Prostate gland (tissue), 2 donors: ENCODE measurements around the gene VPS33A. TPM values are rescaled to one million over a fixed set of nuclear protein-coding genes. Genes with fewer than 3 reads are reported as not detected.

ENCODE experiments used
- DNase-seq: peaks from one replicate; pipeline ENCODE4 v3.0.0-alpha.2; 2019; ENCODE audit warnings: low spot score
- H3K27ac ChIP-seq, 2 donors: fragments of 200-600 bp; sonication (generic); 2 replicates each; pipeline ENCODE4 v1.5.1; 2017 to 2019
- H3K27me3 ChIP-seq: fragments of 200-600 bp; sonication (generic); replicated peaks from 2 replicates; pipeline ENCODE4 v1.5.1; 2019; ENCODE audit not compliant: insufficient read depth
- H3K36me3 ChIP-seq, 2 donors: fragments of 200-600 bp; sonication (generic); 1 replicate in 1 of 2; 2 replicates in 1 of 2; pipeline versions ENCODE4 v1.5.1 to v1.8.1; 2017 to 2019
- H3K4me1 ChIP-seq: fragments of 200-600 bp; sonication (generic); replicated peaks from 2 replicates; pipeline ENCODE4 v1.5.1; 2019
- H3K4me3 ChIP-seq, 2 donors: fragments of 200-600 bp; sonication (generic); 2 replicates each; pipeline ENCODE4 v1.5.1; 2017 to 2019
- H3K9me3 ChIP-seq: fragments of 200-600 bp; sonication (generic); 2 replicates; pipeline ENCODE4 v1.5.1; 2017
- POLR2A ChIP-seq: fragments of 450-650 bp; IDR thresholded peaks from one replicate; pipeline ENCODE4 v1.6.1; 2016; ENCODE audit warnings: antibody characterized with exemption, mild to moderate bottlenecking
- POLR2AphosphoS5 ChIP-seq: sonication (generic); formaldehyde crosslinking; IDR thresholded peaks from one replicate; pipeline ENCODE4 v1.6.1; 2017; ENCODE audit warnings: antibody characterized with exemption
- WGBS: methylation state at CpG from one replicate; pipeline ENCODE4 v1.1.5; 2018; 5-methylcytosine and 5-hydroxymethylcytosine counted together
- intact Hi-C: fragments of 100-400 bp; cut with DNase I; formaldehyde crosslinking; loops from one replicate; pipeline ENCODE4 v1.14.2; 2022
- total RNA-seq, 2 donors: library from RNA; depleted of rRNA; stranded (reverse); fragments of >200 nt; gene quantifications; one replicate each; pipeline ENCODE4 v1.1.0, GENCODE V29; 2016
- TF ChIP-seq, protein P1 (sequence below), 4 experiments: fragments of 200-600 bp in 2 of 4; fragments of 450-650 bp in 2 of 4; sonication (generic) in 2 of 4; IDR thresholded peaks; 1 replicate in 3 of 4; 2 replicates in 1 of 4; pipeline ENCODE4 v1.5.1; 2016 to 2019; ENCODE audit warnings: antibody characterized with exemption in 4 of 4, mild to moderate bottlenecking in 2 of 4, moderate library complexity in 2 of 4

Gene VPS33A
- total RNA-seq, 2 donors from 2014 or later, result 11.3 to 23.9 TPM

DNA sequence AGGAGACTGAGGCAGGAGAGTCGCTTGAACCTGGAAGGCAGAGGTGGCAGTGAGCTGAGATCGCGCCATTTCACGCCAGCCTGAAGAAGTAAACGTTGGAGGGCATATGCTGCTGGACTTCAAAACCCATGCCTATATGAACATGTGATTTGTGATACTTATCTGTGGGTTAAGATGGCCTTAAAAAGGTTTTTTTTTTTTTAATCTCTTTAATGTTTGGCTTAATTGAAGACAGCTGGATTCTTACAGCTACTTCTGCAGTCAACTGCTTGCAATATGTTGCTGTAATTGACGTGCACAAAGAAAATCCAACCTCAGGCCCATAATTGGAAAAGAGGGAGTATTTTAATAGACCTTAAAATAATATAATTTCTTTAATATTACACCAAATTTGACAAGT is 64.3 kb downstream of the VPS33A start:
- WGBS, result 88% methylated on average over 6 of the region's 6 CpGs
- Histone ChIP-seq H3K27ac (no peak overlapping the region), H3K4me3 (no peak overlapping the region), H3K36me3 (no peaks in the 10 kb centered on the region), H3K27me3 (no peaks in the 10 kb centered on the region), H3K4me1 (no peaks in the 10 kb centered on the region), H3K9me3 (no peaks in the 10 kb centered on the region)
- DNase-seq, result no peak
- TF ChIP-seq POLR2AphosphoS5 (no peak), POLR2A (no peak)
- TF ChIP-seq, protein P1, sequence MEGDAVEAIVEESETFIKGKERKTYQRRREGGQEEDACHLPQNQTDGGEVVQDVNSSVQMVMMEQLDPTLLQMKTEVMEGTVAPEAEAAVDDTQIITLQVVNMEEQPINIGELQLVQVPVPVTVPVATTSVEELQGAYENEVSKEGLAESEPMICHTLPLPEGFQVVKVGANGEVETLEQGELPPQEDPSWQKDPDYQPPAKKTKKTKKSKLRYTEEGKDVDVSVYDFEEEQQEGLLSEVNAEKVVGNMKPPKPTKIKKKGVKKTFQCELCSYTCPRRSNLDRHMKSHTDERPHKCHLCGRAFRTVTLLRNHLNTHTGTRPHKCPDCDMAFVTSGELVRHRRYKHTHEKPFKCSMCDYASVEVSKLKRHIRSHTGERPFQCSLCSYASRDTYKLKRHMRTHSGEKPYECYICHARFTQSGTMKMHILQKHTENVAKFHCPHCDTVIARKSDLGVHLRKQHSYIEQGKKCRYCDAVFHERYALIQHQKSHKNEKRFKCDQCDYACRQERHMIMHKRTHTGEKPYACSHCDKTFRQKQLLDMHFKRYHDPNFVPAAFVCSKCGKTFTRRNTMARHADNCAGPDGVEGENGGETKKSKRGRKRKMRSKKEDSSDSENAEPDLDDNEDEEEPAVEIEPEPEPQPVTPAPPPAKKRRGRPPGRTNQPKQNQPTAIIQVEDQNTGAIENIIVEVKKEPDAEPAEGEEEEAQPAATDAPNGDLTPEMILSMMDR (IDR thresholded peaks at IDR 0.05), result no peak
- intact Hi-C loops, result no loop called here

DNA sequence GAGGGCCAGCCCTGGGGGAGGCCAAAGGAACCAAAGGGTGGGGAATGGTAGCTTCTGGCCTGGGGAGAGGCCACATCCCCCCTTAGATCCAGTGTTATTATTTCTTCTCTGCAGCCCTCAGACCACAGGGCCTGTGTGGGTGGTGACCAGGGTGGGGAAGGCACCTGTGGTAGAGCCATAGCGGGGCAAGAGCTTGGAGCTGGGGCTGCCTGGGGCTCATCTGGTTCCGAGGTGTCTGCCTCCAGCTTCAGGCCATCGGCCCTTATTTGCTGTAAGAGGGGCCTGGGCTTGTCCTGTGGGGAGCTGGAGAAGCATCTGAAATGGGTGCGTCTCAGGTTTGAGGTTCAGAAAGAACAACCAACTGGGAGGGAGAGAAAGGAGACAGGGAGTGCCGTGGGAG is 64.9 kb downstream of the VPS33A start:
- intact Hi-C loops, result no loop called here
- Histone ChIP-seq H3K36me3 (no peaks in the 10 kb centered on the region), H3K27me3 (no peaks in the 10 kb centered on the region), H3K4me1 (no peaks in the 10 kb centered on the region), H3K9me3 (no peaks in the 10 kb centered on the region), H3K4me3 (no peak overlapping the region), H3K27ac (no peak overlapping the region)
- 85% methylated on average over 5 of the region's 5 CpGs for WGBS
- DNase-seq, result no peak
- TF ChIP-seq POLR2AphosphoS5, result no peak

DNA sequence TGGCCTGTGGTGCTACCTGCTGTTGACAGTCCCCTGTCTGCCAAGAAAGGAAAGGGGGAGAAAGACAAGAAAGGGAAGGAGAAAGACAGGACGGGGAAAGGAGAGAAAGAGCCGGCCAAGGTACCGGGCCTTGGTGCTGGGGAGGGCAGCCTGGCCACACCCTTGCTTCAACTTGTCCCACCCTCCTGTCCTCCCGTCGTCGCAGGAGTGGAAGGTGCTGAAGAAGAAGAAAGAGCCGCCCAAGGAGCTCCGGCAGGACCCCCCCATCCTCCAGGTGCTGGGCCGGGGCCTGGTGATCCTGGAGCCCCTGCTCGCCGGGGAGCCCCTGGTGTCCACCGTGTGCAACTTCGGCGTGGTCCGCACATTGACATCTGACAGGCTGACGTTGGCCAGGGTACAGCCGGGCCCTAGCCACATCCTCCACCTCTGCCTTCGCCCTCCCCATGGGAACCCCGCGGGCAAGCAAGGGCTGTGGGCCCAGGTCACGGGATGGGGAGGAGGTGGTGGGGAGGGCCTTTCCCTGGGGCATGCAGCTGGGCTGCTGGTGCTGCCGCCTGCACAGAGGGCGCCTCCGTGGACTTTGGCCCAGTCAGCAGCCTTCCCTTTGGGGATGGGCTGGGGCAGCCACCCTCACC is 65.6 kb downstream of the VPS33A start:
- no peak overlapping the region for H3K27ac ChIP-seq
- H3K4me1 ChIP-seq, result no peaks in the 10 kb centered on the region
- H3K36me3 ChIP-seq, result no peaks in the 10 kb centered on the region
- H3K9me3 ChIP-seq, result no peaks in the 10 kb centered on the region
- no peak for DNase-seq
- TF ChIP-seq, protein P1 (IDR thresholded peaks at IDR 0.05), result no peak
- TF ChIP-seq POLR2A (no peak), POLR2AphosphoS5 (no peak)
- H3K4me3 ChIP-seq, result no peak overlapping the region
- H3K27me3 ChIP-seq, result no peaks in the 10 kb centered on the region
- 74% methylated on average over 24 of the region's 24 CpGs for WGBS
- intact Hi-C loops, result no loop called here

DNA sequence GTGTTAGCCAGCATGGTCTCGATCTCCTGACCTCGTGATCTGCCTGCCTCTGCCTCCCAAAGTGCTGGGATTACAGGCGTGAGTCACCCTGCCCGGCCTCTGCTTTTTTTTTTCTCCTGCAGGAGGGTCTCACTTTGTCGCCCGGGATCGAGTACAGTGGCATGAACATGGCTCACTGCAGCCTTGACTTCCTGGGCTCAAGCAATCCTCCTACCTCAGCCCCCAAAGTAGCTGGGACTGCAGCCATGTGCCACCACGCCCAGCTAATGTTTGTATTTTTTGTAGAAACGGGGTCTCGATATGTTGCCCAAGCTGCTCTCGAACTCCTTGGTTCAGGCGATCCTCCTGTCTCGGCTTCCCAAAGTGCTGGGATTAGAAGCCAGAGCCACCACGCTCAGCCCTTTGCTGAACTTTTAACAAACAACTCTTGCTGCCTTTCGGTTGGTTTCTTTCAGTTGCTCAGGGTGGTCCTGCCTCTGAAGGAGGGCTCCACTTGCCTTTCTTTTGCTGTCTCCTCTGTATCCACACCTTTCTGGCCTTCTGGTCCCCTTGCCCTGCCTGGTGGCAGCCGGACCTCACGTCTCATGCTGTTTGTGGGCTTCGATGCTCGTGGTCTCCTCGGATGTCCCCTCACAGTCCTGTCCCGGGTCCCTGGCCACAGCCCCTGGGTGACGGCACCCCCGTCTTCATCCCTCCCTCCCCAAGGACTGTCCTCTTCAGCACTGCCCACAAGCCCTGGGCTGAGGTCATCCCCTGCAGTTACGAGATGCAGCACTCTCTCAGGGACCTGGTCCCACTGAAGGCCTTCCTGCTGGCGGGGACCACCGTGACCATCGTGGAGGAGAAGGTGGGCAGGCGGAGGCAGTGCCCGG is 66.6 kb downstream of the VPS33A start:
- no peaks in the 10 kb centered on the region for H3K27me3 ChIP-seq

DNA sequence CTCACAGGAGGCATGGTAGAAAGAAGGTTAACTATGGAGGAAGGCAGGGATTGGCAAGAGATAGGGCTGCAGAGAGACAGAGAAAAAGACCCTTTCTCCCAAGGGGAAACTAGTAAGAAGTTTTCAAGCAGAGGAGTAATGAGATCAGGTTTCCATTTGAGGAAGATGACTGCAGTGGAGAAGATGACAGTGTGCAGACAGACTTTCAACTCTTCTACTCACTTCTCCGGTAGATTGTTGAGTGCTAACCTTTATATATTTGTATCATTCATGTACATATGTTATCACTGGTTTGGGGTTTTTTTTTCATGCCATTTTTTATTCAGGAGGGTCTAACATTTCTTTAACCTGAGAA is 68.7 kb downstream of the VPS33A start:
- H3K27me3 ChIP-seq, result no peaks in the 10 kb centered on the region
- no peak for TF ChIP-seq POLR2A
- no peak for TF ChIP-seq POLR2AphosphoS5
- TF ChIP-seq, protein P1 (IDR thresholded peaks at IDR 0.05), result no peak

More for the DNA sequence above, 66.6 kb downstream of the VPS33A start:
- Histone ChIP-seq H3K9me3 (no peaks in the 10 kb centered on the region), H3K4me1 (no peaks in the 10 kb centered on the region), H3K4me3 (no peak overlapping the region), H3K27ac (no peak overlapping the region), H3K36me3 (no peaks in the 10 kb centered on the region)
- TF ChIP-seq POLR2AphosphoS5 (no peak), POLR2A (no peak)
- TF ChIP-seq, protein P1 (IDR thresholded peaks at IDR 0.05), result no peak
- whole genome bisulfite sequencing, result 94% methylated on average over 29 of the region's 29 CpGs
- intact Hi-C loops, result no loop called here
- no peak for DNase-seq

More for the DNA sequence above, 68.7 kb downstream of the VPS33A start:
- WGBS, result 70% methylated on average over 1 of the region's 1 CpG
- Histone ChIP-seq H3K36me3 (no peaks in the 10 kb centered on the region), H3K9me3 (no peaks in the 10 kb centered on the region), H3K27ac (no peak overlapping the region), H3K4me1 (no peaks in the 10 kb centered on the region), H3K4me3 (no peak overlapping the region)
- intact Hi-C loops, result no loop called here
- no peak for DNase-seq
